Brain microvascular endothelial cell (primary cell): ENCODE measurements around the gene DPYSL5.

Experiments
- DNase-seq: peaks from one replicate; pipeline ENCODE4 v3.0.0-alpha.2; 2020
- H3K27ac ChIP-seq: fragments of 250-450 bp; sonication (Bioruptor Pico); 2 replicates; pipeline ENCODE4 v1.5.1; 2020; ENCODE audit warnings: mild to moderate bottlenecking, moderate library complexity
- H3K27me3 ChIP-seq: fragments of 250-450 bp; sonication (Bioruptor Pico); replicated peaks from 2 replicates; pipeline ENCODE4 v1.5.1; 2020; ENCODE audit warnings: mild to moderate bottlenecking
- H3K36me3 ChIP-seq: fragments of 250-450 bp; sonication (Bioruptor Pico); replicated peaks from 2 replicates; pipeline ENCODE4 v1.5.1; 2020; ENCODE audit warnings: mild to moderate bottlenecking
- H3K4me3 ChIP-seq: 2 replicates; pipeline ENCODE4 v1.5.1; 2011; ENCODE audit warnings: low read depth, mild to moderate bottlenecking, control low read depth, low read length, moderate library complexity
- in situ Hi-C: cut with HindIII; loops from 2 replicates; pipeline ENCODE4 v1.10.0; 2017; ENCODE audit warnings: low sequenced_read_pairs, low pct_ligation_motif_present
- TF ChIP-seq, protein P1 (sequence below): IDR thresholded peaks from 2 replicates; pipeline ENCODE4 v1.5.1; 2011; ENCODE audit warnings: low read depth, mild to moderate bottlenecking, moderate library complexity, low read length, control low read depth, inconsistent platforms; ENCODE audit errors: missing control alignments

DPYSL5 gene

DNA sequence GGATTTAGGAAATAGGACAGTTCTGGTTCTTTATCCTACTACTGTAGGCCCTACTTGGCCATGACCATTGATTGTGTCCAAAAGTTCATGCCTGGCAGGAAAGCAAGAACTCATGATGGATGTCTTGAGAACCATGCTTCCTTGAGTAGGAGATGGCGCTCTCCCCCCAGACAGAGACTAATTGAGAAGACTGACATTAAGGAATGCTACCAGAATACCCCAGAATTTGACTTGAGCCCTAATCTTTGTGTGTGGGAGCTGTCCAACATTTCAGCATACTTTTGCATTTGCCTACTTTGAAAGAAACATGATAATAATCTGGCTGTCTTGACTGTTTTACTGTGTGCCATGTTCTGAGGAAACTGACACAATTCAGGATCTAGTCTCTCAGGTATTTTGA is 145.8 kb downstream of the DPYSL5 start:
- no peak overlapping the region for H3K27ac ChIP-seq
- TF ChIP-seq, protein P1, sequence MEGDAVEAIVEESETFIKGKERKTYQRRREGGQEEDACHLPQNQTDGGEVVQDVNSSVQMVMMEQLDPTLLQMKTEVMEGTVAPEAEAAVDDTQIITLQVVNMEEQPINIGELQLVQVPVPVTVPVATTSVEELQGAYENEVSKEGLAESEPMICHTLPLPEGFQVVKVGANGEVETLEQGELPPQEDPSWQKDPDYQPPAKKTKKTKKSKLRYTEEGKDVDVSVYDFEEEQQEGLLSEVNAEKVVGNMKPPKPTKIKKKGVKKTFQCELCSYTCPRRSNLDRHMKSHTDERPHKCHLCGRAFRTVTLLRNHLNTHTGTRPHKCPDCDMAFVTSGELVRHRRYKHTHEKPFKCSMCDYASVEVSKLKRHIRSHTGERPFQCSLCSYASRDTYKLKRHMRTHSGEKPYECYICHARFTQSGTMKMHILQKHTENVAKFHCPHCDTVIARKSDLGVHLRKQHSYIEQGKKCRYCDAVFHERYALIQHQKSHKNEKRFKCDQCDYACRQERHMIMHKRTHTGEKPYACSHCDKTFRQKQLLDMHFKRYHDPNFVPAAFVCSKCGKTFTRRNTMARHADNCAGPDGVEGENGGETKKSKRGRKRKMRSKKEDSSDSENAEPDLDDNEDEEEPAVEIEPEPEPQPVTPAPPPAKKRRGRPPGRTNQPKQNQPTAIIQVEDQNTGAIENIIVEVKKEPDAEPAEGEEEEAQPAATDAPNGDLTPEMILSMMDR = no peak
- peaks cover 9% of the 10 kb centered on the region for H3K27me3 ChIP-seq
- DNase-seq = no peak
- H3K4me3 ChIP-seq = no peak overlapping the region
- in situ Hi-C loops = no loop called here
- H3K36me3 ChIP-seq = no peaks in the 10 kb centered on the region

DNA sequence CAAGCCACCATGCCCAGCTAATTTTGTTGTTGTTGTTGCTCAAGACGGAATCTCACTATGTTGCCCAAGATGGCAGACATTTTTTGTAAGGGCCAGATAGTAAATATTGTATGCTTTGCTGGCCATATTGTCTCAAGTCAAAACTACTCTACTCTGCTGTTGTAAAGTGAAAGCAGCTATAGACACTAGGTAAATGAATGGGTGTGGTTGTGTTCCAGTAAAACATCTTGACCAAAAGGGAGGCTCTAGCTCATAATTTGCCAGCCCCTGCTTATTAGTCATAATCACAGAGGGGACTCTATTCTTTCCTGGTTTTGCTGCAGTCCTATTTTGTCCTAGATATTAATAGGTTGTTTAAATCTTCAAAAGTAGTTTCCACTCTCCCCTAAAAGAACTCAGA is 147.1 kb downstream of the DPYSL5 start:
- Histone ChIP-seq H3K27ac (no peak overlapping the region), H3K27me3 (peaks cover 9% of the 10 kb centered on the region), H3K36me3 (no peaks in the 10 kb centered on the region), H3K4me3 (no peak overlapping the region)
- DNase-seq = no peak
- TF ChIP-seq, protein P1 = no peak
- in situ Hi-C loops = no loop called here

DNA sequence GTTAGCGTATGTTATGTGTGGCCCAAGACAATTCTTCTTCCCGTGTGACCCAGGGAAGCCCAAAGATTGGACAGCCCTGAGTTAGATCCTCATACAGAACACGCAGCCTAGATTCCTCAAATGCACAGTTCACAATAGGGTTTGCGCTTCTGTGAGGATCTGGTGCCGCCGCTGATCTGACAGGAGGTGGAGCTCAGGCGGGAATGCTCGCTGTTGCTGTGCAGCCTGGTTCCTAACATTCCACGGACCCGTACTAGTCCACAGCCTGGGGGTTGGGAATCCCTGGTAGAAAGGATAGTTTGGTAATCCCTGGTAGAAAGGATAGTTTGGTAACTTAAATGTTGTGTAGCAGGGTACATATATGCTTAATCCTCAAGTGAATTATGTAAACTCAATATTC is 149.5 kb downstream of the DPYSL5 start:
- DNase-seq = no peak
- Histone ChIP-seq H3K27me3 (peaks cover 9% of the 10 kb centered on the region), H3K4me3 (no peak overlapping the region), H3K27ac (no peak overlapping the region), H3K36me3 (no peaks in the 10 kb centered on the region)
- in situ Hi-C loops = no loop called here
- TF ChIP-seq, protein P1 = no peak

DNA sequence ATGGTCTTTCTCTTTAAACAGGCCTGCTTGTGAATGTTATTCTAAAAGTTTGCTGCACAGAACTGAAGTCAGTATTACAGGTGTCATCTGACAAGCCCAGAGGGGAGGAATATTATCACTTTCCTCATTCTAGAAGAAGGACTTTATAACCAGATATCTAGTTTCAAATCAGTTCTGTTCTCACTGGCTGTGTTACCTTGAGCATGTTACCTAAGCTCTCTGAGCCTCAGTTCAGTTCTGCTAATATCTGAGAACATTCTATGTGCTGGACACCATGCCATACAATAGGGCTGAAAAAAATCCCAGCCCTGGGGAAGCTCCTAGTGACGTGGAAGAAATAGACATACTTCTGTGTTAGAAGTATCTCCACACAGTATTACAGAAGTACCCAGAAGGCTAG is 150.4 kb downstream of the DPYSL5 start:
- in situ Hi-C loops = no loop called here
- DNase-seq = no peak
- Histone ChIP-seq H3K27me3 (peaks cover 9% of the 10 kb centered on the region), H3K4me3 (no peak overlapping the region), H3K27ac (no peak overlapping the region), H3K36me3 (no peaks in the 10 kb centered on the region)
- TF ChIP-seq, protein P1 = no peak
